Skeletal muscle cell (primary cell): ENCODE results near the gene ZC3H14.

ENCODE experiments used
- DNase-seq: peaks from one replicate; pipeline ENCODE4 v3.0.0-alpha.2; 2010; ENCODE audit warnings: low read depth
- H3K4me3 ChIP-seq: 2 replicates; pipeline ENCODE4 v1.5.1; 2011; ENCODE audit warnings: low read depth, mild to moderate bottlenecking, control low read depth, low read length, moderate library complexity

Gene ZC3H14

DNA sequence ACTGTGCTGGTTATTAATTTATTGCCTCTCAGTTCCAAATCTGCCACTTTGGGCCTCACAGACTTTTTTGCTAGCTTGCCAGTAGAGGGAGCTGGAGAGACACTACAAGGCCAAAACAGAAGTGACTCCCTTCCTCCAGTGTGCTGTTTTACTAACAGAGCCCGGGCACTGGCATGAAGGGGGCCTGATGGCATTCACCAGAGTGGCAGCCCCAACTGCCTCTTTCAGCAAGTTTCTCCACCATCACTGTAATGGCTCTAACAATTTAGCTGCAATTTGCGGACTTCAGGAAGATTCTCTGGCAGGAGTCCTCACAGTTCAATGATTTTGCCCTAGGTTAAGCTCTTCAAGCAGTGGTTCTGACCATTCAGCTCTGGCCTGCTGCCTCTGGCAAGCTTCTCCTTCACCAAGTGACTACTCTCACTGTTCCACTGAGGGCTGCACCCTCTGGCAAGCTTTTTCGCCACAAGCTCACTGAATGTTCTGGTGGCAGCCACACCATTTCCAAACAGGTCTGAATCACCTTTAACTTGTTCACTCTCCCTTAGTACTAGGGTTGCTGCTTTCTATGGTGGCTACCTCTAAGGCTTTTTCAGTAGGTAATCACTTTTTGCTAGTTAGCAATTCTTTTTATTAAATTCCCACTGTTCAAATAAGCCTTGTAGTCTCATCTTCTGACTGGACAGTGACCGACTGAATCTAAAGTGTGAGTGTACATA is 104.9 kb downstream of the ZC3H14 start:
- peak; percentile 36 for DNase-seq
- H3K4me3 ChIP-seq: no peak overlapping the region

DNA sequence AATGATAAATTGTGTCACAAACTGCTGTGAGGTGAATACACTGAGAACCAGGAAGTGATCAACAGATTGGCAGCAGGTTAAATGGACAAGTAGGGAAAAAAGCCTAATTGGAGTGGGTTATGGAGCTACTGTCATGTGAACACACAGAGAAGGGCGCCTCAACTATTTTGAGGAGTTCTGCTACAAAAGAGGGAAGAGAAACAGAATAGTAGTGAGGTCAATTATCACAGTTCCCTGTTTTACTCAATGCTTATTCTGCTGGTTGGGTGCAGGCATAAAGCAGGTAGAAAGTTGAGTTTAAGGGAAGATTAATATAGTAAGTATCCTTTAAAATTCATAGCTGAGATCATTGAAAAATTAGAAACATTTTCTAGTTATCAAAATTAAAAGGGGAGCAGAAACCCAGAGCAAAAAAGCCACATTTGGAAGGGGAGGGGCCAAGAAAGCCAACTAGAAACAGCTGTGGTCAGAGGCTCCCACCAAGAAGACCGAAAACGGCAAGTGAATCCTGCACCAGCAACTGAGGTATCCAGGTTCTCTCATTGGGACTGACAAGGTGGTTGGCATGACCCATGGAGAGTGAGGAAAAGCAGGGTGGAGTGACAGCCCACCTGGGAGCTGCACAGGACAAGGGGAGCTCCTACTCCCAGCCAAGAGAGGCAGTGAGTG is 105.7 kb downstream of the ZC3H14 start:
- H3K4me3 ChIP-seq: no peak overlapping the region
- no peak for DNase-seq

GRCh38 chr14:88669346-88669745 is 106.5 kb downstream of the ZC3H14 start:
- no peak for DNase-seq
- no peak overlapping the region for H3K4me3 ChIP-seq
